ENCODE data around the gene ZGPAT. TPM values are rescaled to one million over a fixed set of nuclear protein-coding genes. Genes with fewer than 3 reads are reported as not detected.

Gene ZGPAT
- total and polyA plus RNA-seq, 9 donors = 1.7 to 26.4 (median 18.9) TPM

DNA sequence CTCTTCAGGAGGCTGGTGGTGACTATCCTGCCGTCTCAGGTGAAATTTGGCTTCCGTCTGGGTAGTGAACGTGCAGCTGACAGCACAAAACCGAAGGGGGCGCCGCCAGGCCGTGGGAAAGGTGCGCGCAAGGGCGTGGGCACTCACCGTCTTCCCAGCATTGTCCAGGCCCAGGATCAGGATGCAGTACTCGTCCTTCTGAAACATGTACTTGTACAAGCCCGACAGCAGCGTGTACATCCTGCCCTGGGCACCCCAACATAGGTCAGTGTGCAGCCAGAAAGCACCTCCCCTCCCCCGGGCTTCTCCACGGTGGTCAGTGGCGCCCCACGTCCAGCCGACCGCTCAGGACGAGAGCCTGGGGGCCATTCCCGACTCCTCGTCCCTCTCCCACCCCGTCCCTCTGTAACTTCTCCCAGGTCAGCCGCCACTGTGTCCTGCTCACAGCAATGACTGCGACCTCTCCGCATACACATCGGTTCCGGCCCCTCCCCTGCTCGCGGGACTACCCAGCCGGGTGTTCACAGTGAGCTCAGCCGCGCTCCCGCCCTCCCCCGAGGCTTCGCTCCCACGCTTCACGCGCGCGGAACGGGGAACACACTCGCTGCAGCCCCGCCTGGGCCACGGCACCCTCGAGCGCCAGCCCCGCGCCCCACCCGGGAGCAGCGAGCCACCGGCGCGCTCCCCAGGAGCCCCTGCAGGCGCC lies 834 bp upstream of the ZGPAT start:
- TF ChIP-seq EP300 (IDR thresholded peaks at IDR 0.05) (no peak), POLR2A (IDR thresholded peaks at IDR 0.05) (no peak)
- TF ChIP-seq, protein P1, sequence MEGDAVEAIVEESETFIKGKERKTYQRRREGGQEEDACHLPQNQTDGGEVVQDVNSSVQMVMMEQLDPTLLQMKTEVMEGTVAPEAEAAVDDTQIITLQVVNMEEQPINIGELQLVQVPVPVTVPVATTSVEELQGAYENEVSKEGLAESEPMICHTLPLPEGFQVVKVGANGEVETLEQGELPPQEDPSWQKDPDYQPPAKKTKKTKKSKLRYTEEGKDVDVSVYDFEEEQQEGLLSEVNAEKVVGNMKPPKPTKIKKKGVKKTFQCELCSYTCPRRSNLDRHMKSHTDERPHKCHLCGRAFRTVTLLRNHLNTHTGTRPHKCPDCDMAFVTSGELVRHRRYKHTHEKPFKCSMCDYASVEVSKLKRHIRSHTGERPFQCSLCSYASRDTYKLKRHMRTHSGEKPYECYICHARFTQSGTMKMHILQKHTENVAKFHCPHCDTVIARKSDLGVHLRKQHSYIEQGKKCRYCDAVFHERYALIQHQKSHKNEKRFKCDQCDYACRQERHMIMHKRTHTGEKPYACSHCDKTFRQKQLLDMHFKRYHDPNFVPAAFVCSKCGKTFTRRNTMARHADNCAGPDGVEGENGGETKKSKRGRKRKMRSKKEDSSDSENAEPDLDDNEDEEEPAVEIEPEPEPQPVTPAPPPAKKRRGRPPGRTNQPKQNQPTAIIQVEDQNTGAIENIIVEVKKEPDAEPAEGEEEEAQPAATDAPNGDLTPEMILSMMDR (IDR thresholded peaks at IDR 0.05) = no peak
- 1 to 4% (median 3%) methylated on average over 48 to 56 of the region's 56 CpGs for WGBS, 3 donors
- intact Hi-C loops (cut with DNase I) = no loop called here
- Histone ChIP-seq H3K9me3 (no peaks in the 10 kb centered on the region), H3K4me1 (ENCODE audit: insufficient read depth) (peaks cover 8% of the 10 kb centered on the region), H3K27ac (peak overlapping the region; percentile 50 to 88), H3K27me3 (no peaks in the 10 kb centered on the region), H3K36me3 (peaks cover under 1% of the 10 kb centered on the region), H3K4me3 (peak overlapping the region; percentile 83)
- DNase-seq = peak in 4 of 5 donors; percentile 34 to 69 (median 54)

DNA sequence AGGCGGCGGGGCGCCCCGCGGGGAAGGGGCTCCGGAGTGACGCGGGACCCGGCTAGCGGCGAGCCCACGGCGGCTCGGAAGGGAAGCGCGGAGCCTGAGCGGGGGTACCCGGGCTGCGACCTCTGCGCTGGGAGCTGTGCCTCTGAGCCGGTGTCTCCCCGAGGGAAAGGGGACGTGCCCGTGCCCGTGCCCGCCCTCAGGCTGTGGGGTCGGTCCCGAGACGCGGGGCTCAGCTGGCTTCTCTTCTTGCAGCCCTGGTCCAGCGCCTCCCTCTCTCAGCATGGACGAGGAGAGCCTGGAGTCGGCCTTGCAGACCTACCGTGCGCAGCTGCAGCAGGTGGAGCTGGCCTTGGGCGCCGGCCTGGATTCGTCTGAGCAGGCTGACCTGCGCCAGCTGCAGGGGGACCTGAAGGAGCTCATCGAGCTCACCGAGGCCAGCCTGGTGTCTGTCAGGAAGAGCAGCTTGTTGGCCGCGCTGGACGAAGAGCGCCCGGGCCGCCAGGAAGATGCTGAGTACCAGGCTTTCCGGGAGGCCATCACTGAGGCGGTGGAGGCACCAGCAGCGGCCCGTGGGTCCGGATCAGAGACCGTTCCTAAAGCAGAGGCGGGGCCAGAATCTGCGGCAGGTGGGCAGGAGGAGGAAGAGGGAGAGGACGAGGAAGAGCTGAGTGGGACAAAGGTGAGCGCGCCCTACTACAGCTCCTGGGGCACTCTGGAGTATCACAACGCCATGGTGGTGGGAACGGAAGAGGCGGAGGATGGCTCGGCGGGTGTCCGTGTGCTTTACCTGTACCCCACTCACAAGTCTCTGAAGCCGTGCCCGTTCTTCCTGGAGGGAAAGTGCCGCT lies 686 bp downstream of the ZGPAT start:
- intact Hi-C loops (cut with DNase I) = loop anchor here in 1 of 4 donors (2.0 kb wide), 1 partner anchor 30 kb away; the partner anchor contains the start of gene SLC2A4RG
- peaks cover 2% of the 10 kb centered on the region for H3K36me3 ChIP-seq
- peak in 3 of 5 donors; percentile 14 to 46 (median 22) for DNase-seq
- no peaks in the 10 kb centered on the region for H3K27me3 ChIP-seq
- peak overlapping the region; percentile 83 for H3K4me3 ChIP-seq
- TF ChIP-seq, protein P1 (IDR thresholded peaks at IDR 0.05) = no peak
- TF ChIP-seq EP300 (IDR thresholded peaks at IDR 0.05) (no peak), POLR2A (IDR thresholded peaks at IDR 0.05) (no peak)
- H3K27ac ChIP-seq = peak overlapping the region in 1 of 2 donors; percentile 88
- 17 to 20% (median 20%) methylated on average over 60 to 67 of the region's 67 CpGs for WGBS, 3 donors
- no peaks in the 10 kb centered on the region for H3K9me3 ChIP-seq
- peaks cover 8% of the 10 kb centered on the region for H3K4me1 ChIP-seq (ENCODE audit: insufficient read depth)

DNA sequence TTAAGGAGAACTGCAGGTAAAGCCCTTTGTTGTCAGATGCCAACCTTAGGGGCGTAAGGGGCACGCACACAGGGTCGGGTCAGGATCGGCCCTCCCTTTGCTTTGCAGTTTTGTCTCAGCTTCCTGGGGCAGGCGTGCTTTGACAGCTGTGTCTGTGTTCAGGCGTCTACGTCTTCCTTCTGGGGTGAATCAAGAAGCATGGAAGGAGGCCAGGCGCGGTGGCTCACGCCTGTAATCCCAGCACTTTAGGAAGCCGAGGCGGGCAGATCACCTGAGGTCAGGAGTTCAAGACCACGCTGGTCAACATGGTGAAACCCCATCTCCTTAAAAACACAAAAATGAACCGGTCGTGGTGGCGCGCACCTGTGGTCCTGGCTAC lies 1.3 kb downstream of the ZGPAT start:
- peak in 3 of 5 donors; percentile 17 to 37 (median 30) for DNase-seq
- no peak overlapping the region for H3K27ac ChIP-seq
- no peak for TF ChIP-seq POLR2A (IDR thresholded peaks at IDR 0.05)
- TF ChIP-seq, protein P1 (IDR thresholded peaks at IDR 0.05) = no peak
- H3K9me3 ChIP-seq = no peaks in the 10 kb centered on the region
- intact Hi-C loops (cut with DNase I) = loop anchor here in 1 of 4 donors (2.0 kb wide), 1 partner anchor 30 kb away; the partner anchor contains the start of gene SLC2A4RG
- 80 to 90% (median 84%) methylated on average over 17 of the region's 17 CpGs for WGBS, 3 donors
- no peaks in the 10 kb centered on the region for H3K27me3 ChIP-seq
- peaks cover 2% of the 10 kb centered on the region for H3K36me3 ChIP-seq
- H3K4me1 ChIP-seq (ENCODE audit: insufficient read depth) = peaks cover 8% of the 10 kb centered on the region
- H3K4me3 ChIP-seq = no peak overlapping the region

DNA sequence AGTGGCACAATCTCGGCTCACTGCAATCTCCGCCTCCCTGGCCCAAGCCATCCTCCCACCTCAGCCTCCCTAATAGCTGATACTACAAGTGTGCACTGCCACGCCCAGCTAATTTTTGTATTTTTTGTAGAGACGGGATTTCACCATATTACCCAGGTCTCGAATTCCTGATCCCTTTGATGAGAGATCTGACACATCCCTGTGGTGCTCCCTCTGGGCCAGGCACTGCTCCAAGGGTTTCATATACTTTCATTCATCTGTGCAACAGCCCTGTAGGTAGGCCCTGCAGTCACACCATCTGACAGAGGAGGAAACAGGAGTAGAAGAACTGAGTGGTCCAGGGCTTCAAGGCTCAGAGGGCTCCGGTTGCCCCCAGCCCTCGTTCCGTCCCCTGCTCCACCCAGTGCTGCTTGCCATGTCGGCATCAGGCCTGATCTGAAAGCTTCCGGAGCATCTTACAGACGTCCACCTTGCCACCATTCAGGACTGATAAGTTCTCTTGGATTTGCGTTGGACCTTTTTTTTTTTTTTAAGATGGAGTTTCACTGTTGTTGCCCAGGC lies 3.3 kb downstream of the ZGPAT start:
- Histone ChIP-seq H3K36me3 (peaks cover 2% of the 10 kb centered on the region), H3K27me3 (no peaks in the 10 kb centered on the region), H3K4me3 (no peak overlapping the region), H3K4me1 (ENCODE audit: insufficient read depth) (peaks cover 8% of the 10 kb centered on the region), H3K27ac (no peak overlapping the region), H3K9me3 (peaks cover 0 to 3% of the 10 kb centered on the region in 2 donors)
- DNase-seq = peak in 1 of 5 donors; percentile 14
- intact Hi-C loops (cut with DNase I) = no loop called here
- TF ChIP-seq, protein P1 (IDR thresholded peaks at IDR 0.05) = no peak
- no peak for TF ChIP-seq POLR2A (IDR thresholded peaks at IDR 0.05)
- TF ChIP-seq EP300 (IDR thresholded peaks at IDR 0.05) = no peak
- 80 to 82% (median 81%) methylated on average over 12 of the region's 12 CpGs for WGBS, 3 donors

Measured in ovary (tissue), 9 donors.